Frontal cortex (tissue), 4 donors: ENCODE measurements around the gene AGPAT3. TPM values are rescaled to one million over a fixed set of nuclear protein-coding genes. Genes with fewer than 3 reads are reported as not detected.
"Not testable (repeated sequence)": the region's sequence is repeated elsewhere in the genome, so short reads cannot be mapped to it uniquely, and the experiment has no call there.

Experiments used
- DNase-seq, 2 donors: peaks; one replicate each; pipeline ENCODE4 v3.0.0; 2012; ENCODE audit warnings: low spot score in 2 of 2
- FAIRE-seq: peaks from 2 replicates; lab custom pipeline; 2012; peaks lifted over from hg19 to GRCh38; lab: Jason Lieb, UNC
- total RNA-seq: library from RNA; depleted of rRNA; stranded (reverse); fragments of >200 nt; gene quantifications from one replicate; pipeline ENCODE4 v1.2.3, GENCODE V29; 2014
- donor health status: control.
- donor health status: control.
- donor health status: control.

Gene AGPAT3
- 26.1 TPM for total RNA-seq

- DNase-seq (peak; percentile 81 to 82), FAIRE-seq (no peak)
Observed at GRCh38 chr21:43864962-43865539, at the start of gene AGPAT3. Gene AGPAT3 (plus strand): TSS chr21:43865223. CDS start chr21:43959682, 94,459 bp downstream.

GRCh38 chr21:43815991-43816390 is 49.0 kb upstream of the AGPAT3 start:
- DNase-seq = no peak
- FAIRE-seq = no peak

DNA sequence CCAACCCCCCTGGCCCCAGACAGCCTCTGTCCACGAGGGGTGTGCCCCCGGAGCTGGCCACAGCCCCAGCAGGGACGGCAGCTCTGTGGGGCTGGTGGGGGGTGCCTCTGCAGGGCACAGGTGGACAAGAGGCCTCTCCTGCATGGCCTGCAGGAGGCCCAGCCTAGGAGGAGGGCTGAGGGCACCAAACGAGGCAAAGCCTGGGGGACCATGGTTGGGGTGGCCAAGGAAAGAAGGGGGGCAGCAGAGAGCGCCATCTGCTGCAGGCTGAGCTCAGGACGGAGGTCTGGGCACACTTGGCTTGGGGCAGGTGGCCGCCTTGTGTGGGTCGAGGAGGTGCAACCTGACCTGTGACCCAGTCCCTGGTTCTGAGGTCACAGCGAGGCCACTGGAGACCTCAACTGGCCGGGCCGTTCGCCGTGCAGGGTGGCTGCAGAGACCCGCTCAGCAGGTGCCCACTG is 48.4 kb upstream of the AGPAT3 start:
- FAIRE-seq = no peak
- no peak for DNase-seq

DNA sequence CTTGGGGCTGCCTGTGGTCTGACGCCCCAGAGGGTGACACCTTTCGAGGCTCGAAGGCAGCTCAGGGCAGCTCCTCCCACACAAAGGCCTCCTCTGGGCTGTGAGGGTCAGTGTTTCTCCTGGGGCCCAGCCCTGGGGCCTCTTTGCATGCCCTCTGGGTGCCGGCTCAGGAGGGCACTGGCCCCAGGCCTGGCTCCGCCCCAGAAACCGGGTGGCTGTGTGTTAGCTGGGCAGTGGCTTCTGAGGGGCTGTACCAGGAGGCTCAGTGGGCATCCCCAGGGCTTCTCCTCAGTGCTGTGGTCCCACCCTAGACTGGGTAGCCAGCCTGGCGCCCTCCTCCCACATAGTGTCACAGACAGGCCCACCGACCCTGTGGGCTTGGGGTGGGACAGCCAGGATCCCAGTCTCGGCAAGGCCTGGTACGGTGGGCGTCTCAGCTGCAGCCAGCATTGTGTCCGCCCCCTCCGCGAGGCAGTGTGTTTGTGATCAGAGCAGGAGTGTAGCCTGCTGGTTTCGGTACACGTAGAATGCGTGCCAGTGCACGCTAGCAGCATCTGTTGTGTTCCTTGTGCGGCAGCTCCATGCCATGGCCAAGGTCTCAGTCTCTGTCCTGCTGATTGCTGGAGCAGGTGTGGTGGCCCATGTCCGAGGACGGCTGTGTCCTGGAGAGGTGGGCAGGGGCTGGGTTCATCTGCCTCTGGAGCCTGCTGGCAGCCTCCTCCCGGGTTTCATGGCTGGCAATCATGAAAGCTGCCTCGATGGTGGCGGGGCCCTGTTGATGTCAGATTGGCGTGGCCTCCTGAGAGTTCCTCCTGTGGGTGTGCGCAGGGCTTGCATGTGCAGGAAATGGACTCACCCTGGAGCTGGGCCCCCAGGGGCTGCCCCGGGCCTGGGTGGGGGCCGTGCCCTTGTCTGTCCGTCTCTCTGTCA is 47.6 kb upstream of the AGPAT3 start:
- FAIRE-seq = no peak
- DNase-seq = no peak

GRCh38 chr21:43818685-43819084 is 46.3 kb upstream of the AGPAT3 start:
- FAIRE-seq (no peak), DNase-seq (no peak)

DNA sequence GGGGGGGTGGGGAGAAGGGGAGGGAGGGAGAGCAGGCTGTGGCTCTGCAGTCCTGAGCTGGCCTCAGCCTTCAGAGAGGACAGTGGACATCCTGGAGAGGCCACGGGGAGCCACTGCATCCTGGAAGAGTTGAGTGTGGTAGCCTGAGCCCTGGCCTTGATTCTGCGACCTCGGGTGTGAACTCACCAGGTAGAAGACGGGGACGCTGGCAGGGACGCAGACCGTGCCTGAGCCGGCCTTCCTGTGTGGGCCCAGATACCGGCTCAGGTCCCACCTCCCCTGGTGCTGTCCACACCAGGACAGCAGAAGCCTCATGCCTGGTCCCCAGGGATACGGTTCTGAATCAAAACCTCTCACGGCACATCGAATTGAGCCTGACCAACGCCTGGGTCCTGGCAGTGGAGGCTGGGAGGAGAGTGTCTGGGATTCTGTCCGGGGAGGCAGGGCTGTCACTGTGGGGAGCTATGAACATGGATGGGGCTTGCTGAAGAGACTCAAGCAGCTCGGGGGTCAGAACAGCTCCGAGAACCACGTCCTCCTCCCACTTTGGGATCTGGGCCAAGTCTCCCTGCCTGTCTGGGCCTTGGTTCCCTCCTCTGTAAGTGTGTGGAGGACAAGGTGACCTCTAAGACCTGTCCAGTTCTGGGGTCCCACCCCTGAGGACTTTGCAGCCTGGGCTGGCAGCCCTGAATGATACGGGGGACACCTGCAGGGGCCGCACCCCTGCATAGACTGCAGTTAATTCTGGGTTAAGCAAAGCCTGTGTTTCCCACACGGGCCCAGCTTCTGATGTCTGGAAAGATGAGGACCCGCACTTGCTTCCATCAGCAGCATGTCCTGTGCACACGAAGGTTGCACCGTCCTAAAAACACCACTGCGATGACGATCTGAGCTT is 45.3 kb upstream of the AGPAT3 start:
- FAIRE-seq = no peak
- DNase-seq = no peak

DNA sequence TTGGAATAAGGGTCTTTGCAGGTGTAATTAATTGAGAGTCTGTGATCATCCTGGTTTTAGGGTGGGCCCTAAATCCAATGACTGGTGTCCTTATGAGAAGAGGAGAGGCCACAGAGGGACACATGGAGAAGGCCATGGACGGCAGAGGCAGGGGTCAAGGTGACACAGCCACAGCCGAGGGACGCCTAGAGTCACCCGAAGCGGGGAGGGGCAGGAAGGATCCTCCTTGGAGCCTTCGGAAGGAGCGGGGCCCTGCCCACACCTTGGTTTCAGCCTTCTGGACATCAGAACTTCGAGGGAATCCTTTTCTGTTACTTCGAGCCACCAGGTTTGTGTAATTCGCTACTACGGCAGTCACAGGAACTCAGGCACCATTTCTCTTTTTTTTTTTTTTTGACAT is 44.6 kb upstream of the AGPAT3 start:
- FAIRE-seq (no peak), DNase-seq (no peak)

DNA sequence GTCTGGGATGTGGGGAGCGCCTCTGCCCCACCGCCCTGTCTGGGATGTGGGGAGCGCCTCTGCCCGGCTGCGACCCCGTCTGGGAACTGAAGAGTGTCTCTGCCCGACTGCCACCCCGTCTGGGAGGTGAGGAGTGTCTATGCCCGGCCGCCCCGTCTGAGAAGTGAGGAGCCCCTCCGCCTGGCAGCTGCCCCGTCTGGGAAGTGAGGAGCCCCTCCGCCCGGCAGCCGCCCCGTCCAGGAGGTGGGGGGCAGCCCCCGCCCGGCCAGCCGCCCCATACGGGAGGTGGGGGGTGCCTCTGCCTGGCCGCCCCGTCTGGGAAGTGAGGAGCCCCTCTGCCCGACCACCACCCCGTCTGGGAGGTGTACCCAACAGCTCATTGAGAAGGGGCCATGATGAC is 42.9 kb upstream of the AGPAT3 start:
- not testable (repeated sequence) for FAIRE-seq, DNase-seq

GRCh38 chr21:43822741-43823140 is 42.3 kb upstream of the AGPAT3 start:
- not testable (repeated sequence) for FAIRE-seq, DNase-seq

DNA sequence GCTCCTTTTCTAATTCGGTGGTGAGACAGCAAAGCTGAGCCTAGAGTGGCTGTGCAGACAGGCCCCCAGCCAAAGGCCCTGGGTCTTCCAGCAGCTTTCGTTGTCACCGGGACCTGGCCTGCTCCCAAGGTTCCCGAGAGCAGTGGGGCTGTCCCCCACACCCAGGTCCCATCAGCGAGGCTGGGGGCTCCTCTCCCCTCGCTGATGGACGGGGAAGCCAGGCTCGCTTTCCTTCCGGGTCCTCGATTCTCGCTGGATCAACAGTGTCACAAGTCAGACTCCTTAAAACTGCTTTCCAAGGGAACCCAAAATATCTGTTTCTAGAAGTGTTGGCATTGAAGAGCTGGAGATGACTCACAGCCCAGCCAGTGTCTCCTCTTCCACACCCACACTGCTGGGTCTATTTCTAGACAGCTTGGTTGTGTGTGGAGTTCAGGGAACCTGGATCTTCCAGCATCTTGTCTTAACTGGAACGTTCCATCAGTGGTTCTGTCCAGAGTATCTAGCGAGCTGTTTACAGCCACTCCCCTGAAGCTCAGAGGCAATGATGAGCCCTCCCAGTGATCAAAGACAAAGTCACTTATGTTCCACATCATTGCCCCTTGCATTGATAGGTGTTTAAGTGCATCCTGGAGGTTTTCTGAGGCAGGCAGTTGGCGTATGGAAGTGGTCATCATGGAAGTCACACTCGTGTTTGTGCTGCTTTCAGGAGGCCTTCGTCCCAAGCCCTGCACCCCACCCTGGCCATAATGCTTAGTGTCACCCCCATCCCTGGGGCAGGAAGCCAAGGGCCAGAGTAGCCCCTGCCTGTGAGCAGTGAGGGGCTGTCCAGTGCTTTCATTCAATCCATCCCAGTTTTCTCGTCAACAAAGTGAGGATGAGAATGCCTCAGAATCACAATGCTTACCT is 40.4 kb upstream of the AGPAT3 start:
- FAIRE-seq (no peak), DNase-seq (no peak)

GRCh38 chr21:43825242-43825935 is 39.6 kb upstream of the AGPAT3 start:
- no peak for FAIRE-seq

DNA sequence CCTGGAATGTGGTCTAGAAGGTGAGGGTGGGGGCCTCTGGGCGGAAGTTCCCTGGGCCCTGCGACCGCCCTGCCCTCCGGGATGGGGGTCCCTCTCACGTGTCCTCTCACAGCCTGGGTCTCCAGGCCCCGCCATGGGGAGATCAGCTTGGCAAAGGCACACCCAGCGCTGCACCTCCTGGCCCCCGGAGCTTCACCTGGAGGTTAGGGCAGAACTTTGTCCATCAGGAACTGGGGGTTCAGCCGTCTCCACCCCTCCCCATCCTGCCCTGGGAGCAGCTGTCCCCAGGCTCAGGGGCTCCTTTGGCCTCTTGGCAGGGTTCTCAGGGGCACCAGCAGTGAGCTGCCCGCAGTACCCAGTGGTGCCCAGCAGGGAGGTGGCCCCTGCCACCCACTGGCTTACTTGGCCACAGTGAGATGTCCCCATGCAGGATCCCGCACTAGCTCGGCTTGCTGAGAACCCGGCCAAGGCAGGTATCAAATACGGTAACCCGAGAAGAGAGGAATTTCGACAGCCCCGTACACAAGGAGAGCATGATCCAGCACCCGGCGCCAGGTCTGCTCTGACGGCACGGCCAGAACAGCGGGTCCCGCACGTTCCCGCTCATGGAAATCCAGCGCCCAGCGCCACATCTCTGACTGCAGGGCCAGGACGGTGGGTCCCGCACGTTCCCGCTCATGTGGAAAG is 38.9 kb upstream of the AGPAT3 start:
- DNase-seq (no peak), FAIRE-seq (no peak)

More at GRCh38 chr21:43825242-43825935, 39.6 kb upstream of the AGPAT3 start:
- no peak for DNase-seq

DNA sequence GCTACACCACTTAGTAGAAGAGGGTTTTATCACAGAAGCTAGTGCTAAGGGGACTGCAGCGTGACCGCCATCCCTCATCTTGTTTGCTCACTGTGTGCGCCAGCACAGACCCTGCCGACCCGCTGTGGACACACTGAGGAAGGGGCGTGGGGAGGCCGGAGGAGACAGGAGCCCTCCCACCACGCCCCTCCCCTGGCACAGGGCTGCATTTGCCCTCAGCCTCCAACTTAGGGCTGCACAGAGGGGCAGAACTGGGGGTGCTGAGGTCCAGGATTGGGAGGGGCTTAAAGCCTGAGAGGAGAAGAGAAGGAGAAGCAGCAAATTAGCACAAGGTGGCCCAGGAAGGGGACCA is 38.4 kb upstream of the AGPAT3 start:
- FAIRE-seq = no peak
- no peak for DNase-seq

- DNase-seq (no peak), FAIRE-seq (no peak)
Observed at GRCh38 chr21:43827015-43827611, 37.9 kb upstream of the AGPAT3 start.

- FAIRE-seq = no peak
Observed at GRCh38 chr21:43829161-43829560, 35.9 kb upstream of the AGPAT3 start.

DNA sequence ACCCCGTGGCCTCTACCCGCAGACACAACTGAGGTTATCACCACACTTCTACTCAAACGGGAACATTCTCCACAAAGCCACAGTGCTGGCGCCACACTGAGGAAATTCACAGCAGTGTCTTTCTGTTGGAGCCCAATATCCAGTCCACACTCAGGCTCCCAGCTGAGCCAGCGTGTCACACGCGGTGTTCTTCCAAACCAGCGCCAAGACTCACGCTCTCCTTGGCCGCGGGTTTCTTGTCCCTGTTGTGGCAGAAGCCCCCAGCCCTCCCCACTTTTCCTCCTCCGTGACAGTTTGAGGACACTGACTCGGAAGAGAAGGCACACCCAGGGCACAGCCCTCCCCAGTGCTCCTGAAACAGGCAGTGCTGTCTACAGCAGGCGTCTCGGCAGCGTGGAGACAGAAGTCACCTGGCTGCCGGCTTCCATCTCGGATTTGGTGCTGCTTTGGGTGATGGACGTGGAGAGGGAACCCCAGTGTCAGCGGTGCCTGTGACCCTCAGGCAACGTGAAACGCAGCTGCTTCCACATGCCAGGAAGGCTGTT is 35.4 kb upstream of the AGPAT3 start:
- DNase-seq (no peak), FAIRE-seq (no peak)

More at GRCh38 chr21:43829161-43829560, 35.9 kb upstream of the AGPAT3 start:
- no peak for DNase-seq

GRCh38 chr21:43832158-43832550 is 32.9 kb upstream of the AGPAT3 start:
- no peak for DNase-seq
- no peak for FAIRE-seq
